HUES6 (cell line): Measurements from ENCODE around the gene SF1.

Experiments
- H3K27ac ChIP-seq: 2 replicates; pipeline ENCODE4 v1.7.0; 2013; ENCODE audit warnings: low read depth, mild to moderate bottlenecking, low read length, inconsistent platforms
- H3K27me3 ChIP-seq: 2 replicates; pipeline ENCODE4 v1.6.1; 2013; ENCODE audit warnings: low read length; ENCODE audit not compliant: control insufficient read depth, insufficient read depth
- H3K36me3 ChIP-seq: 2 replicates; pipeline ENCODE4 v1.6.1; 2013; ENCODE audit warnings: low read length; ENCODE audit not compliant: control insufficient read depth, insufficient read depth
- H3K4me1 ChIP-seq: 2 replicates; pipeline ENCODE4 v1.6.1; 2013; ENCODE audit warnings: low read length; ENCODE audit not compliant: control insufficient read depth, insufficient read depth
- H3K4me3 ChIP-seq: 2 replicates; pipeline ENCODE4 v1.5.1; 2013; ENCODE audit warnings: low read depth, low read length
- H3K9ac ChIP-seq: one replicate; pipeline ENCODE4 v1.6.1; 2013; ENCODE audit warnings: mild to moderate bottlenecking, low read length
- H3K9me3 ChIP-seq: 2 replicates; pipeline ENCODE4 v1.6.1; 2013; ENCODE audit warnings: low read depth, low read length; ENCODE audit not compliant: control insufficient read depth, insufficient read depth

The SF1 gene

GRCh38 chr11:64742087-64742888 is 36.1 kb downstream of the SF1 start:
- Histone ChIP-seq H3K27me3 (peaks cover 66% of the 10 kb centered on the region), H3K36me3 (no peaks in the 10 kb centered on the region), H3K4me3 (peak overlapping the region; percentile 51), H3K4me1 (peaks cover 38% of the 10 kb centered on the region), H3K9me3 (no peaks in the 10 kb centered on the region), H3K9ac (peak overlapping the region; percentile 65), H3K27ac (no peak overlapping the region)

GRCh38 chr11:64741375-64742086 is 36.8 kb downstream of the SF1 start:
- no peaks in the 10 kb centered on the region for H3K9me3 ChIP-seq
- H3K27ac ChIP-seq: no peak overlapping the region
- H3K4me3 ChIP-seq: peak overlapping the region; percentile 51
- no peak overlapping the region for H3K9ac ChIP-seq
- H3K27me3 ChIP-seq: peaks cover 62% of the 10 kb centered on the region
- H3K36me3 ChIP-seq: no peaks in the 10 kb centered on the region
- peaks cover 38% of the 10 kb centered on the region for H3K4me1 ChIP-seq

GRCh38 chr11:64739871-64740270 is 38.5 kb downstream of the SF1 start:
- peaks cover 38% of the 10 kb centered on the region for H3K4me1 ChIP-seq
- H3K27me3 ChIP-seq: peaks cover 50% of the 10 kb centered on the region
- no peak overlapping the region for H3K4me3 ChIP-seq
- no peaks in the 10 kb centered on the region for H3K9me3 ChIP-seq
- H3K36me3 ChIP-seq: no peaks in the 10 kb centered on the region
- no peak overlapping the region for H3K9ac ChIP-seq
- no peak overlapping the region for H3K27ac ChIP-seq

GRCh38 chr11:64736654-64737053 is 41.7 kb downstream of the SF1 start:
- no peak overlapping the region for H3K27ac ChIP-seq
- H3K4me1 ChIP-seq: peaks cover 27% of the 10 kb centered on the region
- peaks cover 22% of the 10 kb centered on the region for H3K27me3 ChIP-seq
- H3K36me3 ChIP-seq: no peaks in the 10 kb centered on the region
- no peaks in the 10 kb centered on the region for H3K9me3 ChIP-seq
- no peak overlapping the region for H3K9ac ChIP-seq
- no peak overlapping the region for H3K4me3 ChIP-seq

GRCh38 chr11:64735725-64736259 is 42.5 kb downstream of the SF1 start:
- H3K27me3 ChIP-seq: peaks cover 13% of the 10 kb centered on the region
- no peaks in the 10 kb centered on the region for H3K36me3 ChIP-seq
- H3K27ac ChIP-seq: no peak overlapping the region
- H3K9me3 ChIP-seq: no peaks in the 10 kb centered on the region
- H3K4me1 ChIP-seq: peaks cover 22% of the 10 kb centered on the region
- H3K4me3 ChIP-seq: no peak overlapping the region
- H3K9ac ChIP-seq: no peak overlapping the region

- no peaks in the 10 kb centered on the region for H3K36me3 ChIP-seq
- H3K27me3 ChIP-seq: peaks cover 13% of the 10 kb centered on the region; the same call in 1 of the 2 replicates
- H3K4me1 ChIP-seq: peaks cover 23% of the 10 kb centered on the region
- H3K4me3 ChIP-seq: no peak overlapping the region
- no peak overlapping the region for H3K27ac ChIP-seq
- H3K9ac ChIP-seq: no peak overlapping the region
- H3K9me3 ChIP-seq: no peaks in the 10 kb centered on the region
These were observed 43.3 kb downstream of the SF1 start for GRCh38 chr11:64734811-64735724.

GRCh38 chr11:64731601-64732000 is 46.7 kb downstream of the SF1 start:
- H3K27me3 ChIP-seq: peaks cover 7% of the 10 kb centered on the region; the same call in 1 of the 2 replicates
- H3K9me3 ChIP-seq: no peaks in the 10 kb centered on the region
- H3K36me3 ChIP-seq: no peaks in the 10 kb centered on the region
- H3K27ac ChIP-seq: no peak overlapping the region
- no peak overlapping the region for H3K4me3 ChIP-seq
- H3K4me1 ChIP-seq: peaks cover 17% of the 10 kb centered on the region
- H3K9ac ChIP-seq: no peak overlapping the region

GRCh38 chr11:64729851-64730382 is 48.4 kb downstream of the SF1 start:
- Histone ChIP-seq H3K4me3 (peak overlapping the region; percentile 43), H3K4me1 (peaks cover 33% of the 10 kb centered on the region), H3K27ac (no peak overlapping the region), H3K9ac (no peak overlapping the region), H3K9me3 (no peaks in the 10 kb centered on the region), H3K36me3 (no peaks in the 10 kb centered on the region), H3K27me3 (peaks cover 7% of the 10 kb centered on the region; the same call in 1 of the 2 replicates)

GRCh38 chr11:64728757-64729365 is 49.5 kb downstream of the SF1 start:
- Histone ChIP-seq H3K4me3 (no peak overlapping the region), H3K9ac (no peak overlapping the region), H3K9me3 (no peaks in the 10 kb centered on the region), H3K27ac (no peak overlapping the region), H3K4me1 (peaks cover 41% of the 10 kb centered on the region), H3K27me3 (peaks cover 7% of the 10 kb centered on the region; the same call in 1 of the 2 replicates), H3K36me3 (no peaks in the 10 kb centered on the region)

GRCh38 chr11:64726867-64727530 is 51.3 kb downstream of the SF1 start:
- Histone ChIP-seq H3K36me3 (no peaks in the 10 kb centered on the region), H3K4me3 (no peak overlapping the region), H3K9me3 (no peaks in the 10 kb centered on the region), H3K4me1 (peaks cover 44% of the 10 kb centered on the region), H3K27me3 (peaks cover 13% of the 10 kb centered on the region), H3K27ac (no peak overlapping the region), H3K9ac (no peak overlapping the region)
